ENCODE measurements around the gene RNF169. TPM values are rescaled to one million over a fixed set of nuclear protein-coding genes. Genes with fewer than 3 reads are reported as not detected.

RNF169 gene
- total and polyA plus RNA-seq, 2 of the 13 experiments (the other 11 are each of a cell fraction or from before 2014, with no cell fraction given) = 5.3 to 14.2 TPM

GRCh38 chr11:74702383-74703007 lies 46.2 kb upstream of the RNF169 start (continued):
- TF ChIP-seq ZNF318 (CRISPR knock-in tag; IDR thresholded peaks at IDR 0.05) (no peak), ERF (CRISPR knock-in tag; IDR thresholded peaks at IDR 0.05) (no peak), ZNF615 (CRISPR knock-in tag; IDR thresholded peaks at IDR 0.05; ENCODE audit: borderline replicate concordance) (no peak), ZNF674 (CRISPR knock-in tag; IDR thresholded peaks at IDR 0.05; ENCODE audit: low read depth) (no peak), HCFC1 (IDR thresholded peaks at IDR 0.05; ENCODE audit: low read depth, low read length) (no peak), ATF1 (CRISPR knock-in tag; IDR thresholded peaks at IDR 0.05) (no peak), ZNF33B (CRISPR knock-in tag; IDR thresholded peaks at IDR 0.05) (no peak), ZNF292 (CRISPR knock-in tag; IDR thresholded peaks at IDR 0.05; ENCODE audit: borderline replicate concordance, low read depth) (no peak), ZNF782 (CRISPR knock-in tag; IDR thresholded peaks at IDR 0.05; ENCODE audit: borderline replicate concordance) (no peak), HOXA5 (CRISPR knock-in tag; IDR thresholded peaks at IDR 0.05) (0 out of 2 replicates have a peak, but pooled peaks have one; percentile 49), ZNF792 (CRISPR knock-in tag; IDR thresholded peaks at IDR 0.05) (no peak), ZBTB42 (CRISPR knock-in tag; IDR thresholded peaks at IDR 0.05) (no peak), CTCF (CRISPR knock-in tag; IDR thresholded peaks at IDR 0.05) (peak; percentile 89), ZNF17 (CRISPR knock-in tag; IDR thresholded peaks at IDR 0.05) (no peak), ZNF547 (CRISPR knock-in tag; IDR thresholded peaks at IDR 0.05) (no peak), THAP9 (CRISPR knock-in tag; IDR thresholded peaks at IDR 0.05; ENCODE audit: borderline replicate concordance) (no peak), MAFG (CRISPR knock-in tag; IDR thresholded peaks at IDR 0.05) (no peak), KAT7 (CRISPR knock-in tag; IDR thresholded peaks at IDR 0.05; ENCODE audit: borderline replicate concordance) (no peak), RFXANK (CRISPR knock-in tag; IDR thresholded peaks at IDR 0.05) (no peak)

Data from HepG2 (cell line).